Activated CD4-positive, alpha-beta memory T cell treated with anti-CD3 and anti-CD28 coated beads for 36 hours (primary cell): ENCODE data around the gene RNF31. TPM values are rescaled to one million over a fixed set of nuclear protein-coding genes. Genes with fewer than 3 reads are reported as not detected.

Source experiments
- CTCF ChIA-PET: fragments of 350-600 bp; sonication (Branson Sonifier 250); formaldehyde crosslinking; loops from one replicate; lab custom pipeline; 2021; ENCODE audit warnings: antibody characterized with exemption, inconsistent platforms; lab: Charles Lee
- POLR2A ChIA-PET: fragments of 350-600 bp; sonication (Branson Sonifier 250); formaldehyde crosslinking; loops from one replicate; lab custom pipeline; 2021; ENCODE audit warnings: antibody characterized with exemption; lab: Charles Lee
- DNase-seq: peaks from one replicate; pipeline ENCODE4 v3.0.0-alpha.2; 2020
- H3K27ac Mint-ChIP-seq: one replicate; pipeline ENCODE4 v1.8.0; 2021; ENCODE audit warnings: mixed read lengths
- H3K27me3 Mint-ChIP-seq: one replicate; pipeline ENCODE4 v1.8.0; 2021; ENCODE audit warnings: mixed read lengths
- H3K36me3 Mint-ChIP-seq: one replicate; pipeline ENCODE4 v1.8.0; 2021; ENCODE audit warnings: mixed read lengths
- H3K4me1 Mint-ChIP-seq: one replicate; pipeline ENCODE4 v1.8.0; 2021; ENCODE audit warnings: low read depth, mixed read lengths
- H3K4me3 Mint-ChIP-seq: one replicate; pipeline ENCODE4 v1.8.0; 2021; ENCODE audit warnings: mild to moderate bottlenecking, mixed read lengths
- H3K9me3 Mint-ChIP-seq: one replicate; pipeline ENCODE4 v1.8.0; 2021; ENCODE audit warnings: mixed read lengths
- intact Hi-C: fragments of 100-400 bp; cut with micrococcal nuclease; formaldehyde crosslinking; loops from one replicate; pipeline ENCODE4 v1.15.1; 2023
- microRNA-seq: library from miRNA; unstranded; fragments of <30 nt; microRNA quantifications from one replicate; pipeline ENCODE4 v1.2.0, GENCODE V29; 2022; ENCODE audit warnings: borderline number of aligned reads, borderline microRNAs expressed, borderline replicate concordance
- total RNA-seq, 2 experiments: library from RNA; stranded (reverse); gene quantifications; one replicate each; pipeline ENCODE4 v1.2.3, GENCODE V29; 2021

RNF31 gene
- total RNA-seq, 2 experiments from 2014 or later = 75.5 to 80.4 TPM

DNA sequence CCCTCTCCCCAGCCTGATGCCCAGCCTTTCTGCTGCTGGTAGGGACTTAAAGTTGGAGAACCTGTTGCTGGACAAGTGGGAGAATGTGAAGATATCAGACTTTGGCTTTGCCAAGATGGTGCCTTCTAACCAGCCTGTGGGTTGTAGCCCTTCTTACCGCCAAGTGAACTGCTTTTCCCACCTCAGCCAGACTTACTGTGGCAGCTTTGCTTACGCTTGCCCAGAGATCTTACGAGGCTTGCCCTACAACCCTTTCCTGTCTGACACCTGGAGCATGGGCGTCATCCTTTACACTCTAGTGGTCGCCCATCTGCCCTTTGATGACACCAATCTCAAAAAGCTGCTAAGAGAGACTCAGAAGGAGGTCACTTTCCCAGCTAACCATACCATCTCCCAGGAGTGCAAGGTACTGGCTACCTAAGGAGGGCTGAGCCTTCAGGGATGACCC lies 59.8 kb downstream of the RNF31 start:
- Mint-ChIP-seq H3K36me3 (peaks cover 72% of the 10 kb centered on the region), H3K4me1 (peaks cover 31% of the 10 kb centered on the region), H3K27me3 (no peaks in the 10 kb centered on the region), H3K4me3 (no peak overlapping the region), H3K9me3 (peaks cover 8% of the 10 kb centered on the region), H3K27ac (peak overlapping the region; percentile 5)
- CTCF ChIA-PET = interaction anchor here (1.1 kb wide), 1 partner anchor 8 kb away, joined by 3 read pairs; the partner anchor contains the start of gene MDP1
- intact Hi-C loops = no loop called here
- POLR2A ChIA-PET = interaction anchor here (3.7 kb wide), 1 partner anchor 12 kb away, joined by 14 read pairs; the partner anchor contains the start of gene TM9SF1
- no peak for DNase-seq

DNA sequence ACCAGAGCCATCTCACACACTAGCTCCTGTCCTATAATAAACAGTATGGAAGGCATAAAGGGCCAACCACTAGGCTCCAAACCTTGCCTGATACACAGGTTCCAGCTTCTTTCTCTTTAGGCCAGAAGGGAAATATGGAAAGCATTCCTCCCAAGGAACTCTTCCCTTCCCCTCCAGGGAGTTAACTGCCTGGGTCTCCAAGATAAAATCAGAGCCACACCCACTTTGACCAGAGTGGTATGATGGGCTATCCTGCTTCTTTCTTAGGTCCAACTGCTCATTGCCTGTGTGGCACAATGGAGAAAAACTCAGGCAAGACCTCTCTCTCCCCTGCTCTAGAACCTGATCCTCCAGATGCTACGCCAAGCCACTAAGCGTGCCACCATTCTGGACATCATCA lies 60.3 kb downstream of the RNF31 start:
- peaks cover 67% of the 10 kb centered on the region for H3K36me3 Mint-ChIP-seq

More for the DNA sequence above, 60.3 kb downstream of the RNF31 start:
- intact Hi-C loops = no loop called here
- H3K9me3 Mint-ChIP-seq = peaks cover 6% of the 10 kb centered on the region
- no peak for DNase-seq
- no peak overlapping the region for H3K4me3 Mint-ChIP-seq
- H3K4me1 Mint-ChIP-seq = peaks cover 35% of the 10 kb centered on the region
- H3K27ac Mint-ChIP-seq = no peak overlapping the region
- CTCF ChIA-PET = interaction anchor here (1.1 to 2.2 kb wide), 2 partner anchors 8 to 100 kb away, joined by 3 to 8 read pairs; partner anchors contain the start of genes CIDEB and MDP1
- POLR2A ChIA-PET = interaction anchor here (3.7 kb wide), 1 partner anchor 12 kb away, joined by 14 read pairs; the partner anchor contains the start of gene TM9SF1
- H3K27me3 Mint-ChIP-seq = no peaks in the 10 kb centered on the region

Small RNA genes lying within 50 kb of the gene (microRNA-seq; reads per million reads assigned to microRNA genes)
- gene MIR7703 = not detected

Other genes starting within 250 kb of the RNF31 start
- 10 to 100 TPM; 25.7 to 27.0 TPM for gene DHRS4, start 193.7 kb upstream of the RNF31 start, total RNA-seq
- 10 to 100 TPM; 27.6 to 29.6 TPM for gene DHRS4L2, start 158.6 kb upstream of the RNF31 start, total RNA-seq
- under 1 TPM; 0.75 to 1.00 TPM for gene CARMIL3, start 95.5 kb upstream of the RNF31 start, total RNA-seq
- gene CPNE6, start 75.9 kb upstream of the RNF31 start, total RNA-seq = not detected
- 100 to 1,000 TPM; 118 to 125 TPM for gene PCK2, start 53.2 kb upstream of the RNF31 start, total RNA-seq
- 10 to 100 TPM; 85.6 to 91.8 TPM for gene DCAF11, start 32.7 kb upstream of the RNF31 start, total RNA-seq
- 1 to 10 TPM; 1.2 to 1.9 TPM for gene NRL, start 32.5 kb upstream of the RNF31 start, total RNA-seq
- gene FITM1, start 16.8 kb upstream of the RNF31 start, total RNA-seq = under 1 TPM in 1 of 2 experiments, not detected in 1; 0.86 TPM
- 100 to 1,000 TPM; 403 to 427 TPM for gene PSME1, start 11.3 kb upstream of the RNF31 start, total RNA-seq
- 10 to 100 TPM; 40.0 to 40.9 TPM for gene EMC9, start 5.9 kb upstream of the RNF31 start, total RNA-seq
- gene PSME2, start 888 bp upstream of the RNF31 start, total RNA-seq = 100 to 1,000 TPM; 404 to 411 TPM
- gene IRF9, start 13.8 kb downstream of the RNF31 start, total RNA-seq = 100 to 1,000 TPM; 158 to 172 TPM
- gene REC8, start 24.6 kb downstream of the RNF31 start, total RNA-seq = 10 to 100 TPM; 24.9 to 27.9 TPM
- gene IPO4, start 41.3 kb downstream of the RNF31 start, total RNA-seq = 10 to 100 TPM; 69.5 to 72.6 TPM
- gene TM9SF1, start 47.9 kb downstream of the RNF31 start, total RNA-seq = 10 to 100 TPM; 23.7 to 26.7 TPM
- under 1 TPM in 1 of 2 experiments, not detected in 1; 0.50 TPM for gene TSSK4, start 58.2 kb downstream of the RNF31 start, total RNA-seq
- gene CHMP4A, start 66.0 kb downstream of the RNF31 start, total RNA-seq = 10 to 100 TPM; 79.0 to 84.6 TPM
- 10 to 100 TPM; 14.2 to 15.8 TPM for gene MDP1, start 68.6 kb downstream of the RNF31 start, total RNA-seq
- gene NEDD8, start 84.9 kb downstream of the RNF31 start, total RNA-seq = 100 to 1,000 TPM; 202 to 213 TPM
- 10 to 100 TPM; 56.9 to 64.6 TPM for gene GMPR2, start 85.4 kb downstream of the RNF31 start, total RNA-seq
- gene TINF2, start 95.1 kb downstream of the RNF31 start, total RNA-seq = 100 to 1,000 TPM in 1 of 2 experiments, 10 to 100 TPM in 1; 94.9 to 101 TPM
- 1 to 10 TPM; 3.7 to 4.5 TPM for gene TGM1, start 115.7 kb downstream of the RNF31 start, total RNA-seq
- gene RABGGTA, start 124.1 kb downstream of the RNF31 start, total RNA-seq = 10 to 100 TPM; 39.5 to 40.6 TPM
- gene DHRS1, start 152.3 kb downstream of the RNF31 start, total RNA-seq = 10 to 100 TPM; 14.7 to 14.9 TPM
- gene NOP9, start 152.4 kb downstream of the RNF31 start, total RNA-seq = 10 to 100 TPM; 30.7 to 30.9 TPM
- 10 to 100 TPM; 22.6 to 25.8 TPM for gene CIDEB, start 160.5 kb downstream of the RNF31 start, total RNA-seq
- gene LTB4R2, start 162.6 kb downstream of the RNF31 start, total RNA-seq = 1 to 10 TPM; 9.4 to 9.6 TPM
- gene LTB4R, start 164.0 kb downstream of the RNF31 start, total RNA-seq = 10 to 100 TPM; 15.4 to 16.7 TPM
- 1 to 10 TPM; 1.6 to 2.4 TPM for gene ADCY4, start 187.6 kb downstream of the RNF31 start, total RNA-seq
- gene RIPK3, start 192.5 kb downstream of the RNF31 start, total RNA-seq = 10 to 100 TPM; 11.0 to 11.8 TPM
- gene NFATC4, start 220.7 kb downstream of the RNF31 start, total RNA-seq = not detected